AG20443 (cell line): ENCODE measurements around the gene NLGN4Y.

Source experiments
- DNase-seq: peaks from one replicate; pipeline ENCODE4 v3.0.0; 2012; ENCODE audit warnings: low spot score, mixed read lengths

Gene NLGN4Y

GRCh38 chrY:14524272-14525231 lies at the start of gene NLGN4Y:
Gene NLGN4Y, plus strand, starts transcription at chrY:14524529. Its CDS starts 97,591 bp downstream, at chrY:14622120.
- peak; percentile 23 for DNase-seq

- no peak for DNase-seq
Observed at GRCh38 chrY:14485935-14486334, 38.4 kb upstream of the NLGN4Y start.

GRCh38 chrY:14490226-14490625 lies 34.1 kb upstream of the NLGN4Y start:
- no peak for DNase-seq

GRCh38 chrY:14498071-14498470 lies 26.3 kb upstream of the NLGN4Y start:
- no peak for DNase-seq

GRCh38 chrY:14504592-14504991 lies 19.7 kb upstream of the NLGN4Y start:
- DNase-seq = no peak

- peak; percentile 35 for DNase-seq
Observed at GRCh38 chrY:14522379-14522950, 1.9 kb upstream of the NLGN4Y start.

GRCh38 chrY:14523491-14524271 lies 648 bp upstream of the NLGN4Y start:
- DNase-seq = peak; percentile 9

- peak; percentile 20 for DNase-seq
Observed at GRCh38 chrY:14525315-14525714, 986 bp downstream of the NLGN4Y start.

GRCh38 chrY:14528361-14528760 lies 4.0 kb downstream of the NLGN4Y start:
- DNase-seq = no peak

- DNase-seq = no peak
Observed at GRCh38 chrY:14536703-14537102, 12.4 kb downstream of the NLGN4Y start.

- DNase-seq = peak; percentile 4
Observed at GRCh38 chrY:14543506-14543905, 19.2 kb downstream of the NLGN4Y start.

- DNase-seq = no peak
Observed at GRCh38 chrY:14581294-14581693, 57.0 kb downstream of the NLGN4Y start.

- peak; percentile 9 for DNase-seq
Observed at GRCh38 chrY:14586725-14587124, 62.4 kb downstream of the NLGN4Y start.

GRCh38 chrY:14601372-14601771 lies 77.0 kb downstream of the NLGN4Y start:
- DNase-seq = no peak

- DNase-seq = no peak
Observed at GRCh38 chrY:14617625-14618024, 93.3 kb downstream of the NLGN4Y start.

GRCh38 chrY:14618513-14618912 lies 94.2 kb downstream of the NLGN4Y start:
- DNase-seq = no peak

GRCh38 chrY:14628208-14628607 lies 103.9 kb downstream of the NLGN4Y start:
- no peak for DNase-seq

GRCh38 chrY:14631676-14632075 lies 107.3 kb downstream of the NLGN4Y start:
- DNase-seq = no peak

- no peak for DNase-seq
Observed at GRCh38 chrY:14633718-14634117, 109.4 kb downstream of the NLGN4Y start.

GRCh38 chrY:14634954-14635353 lies 110.6 kb downstream of the NLGN4Y start:
- DNase-seq = no peak

- DNase-seq = no peak
Observed at GRCh38 chrY:14637551-14637950, 113.2 kb downstream of the NLGN4Y start.

- no peak for DNase-seq
Observed at GRCh38 chrY:14641853-14642252, 117.5 kb downstream of the NLGN4Y start.
